ENCODE measurements around the gene FGFR1OP2. TPM values are rescaled to one million over a fixed set of nuclear protein-coding genes. Genes with fewer than 3 reads are reported as not detected.
"Not testable (repeated sequence)": the region's sequence is repeated elsewhere in the genome, so short reads cannot be mapped to it uniquely, and the experiment has no call there.

The FGFR1OP2 gene
- total RNA-seq, 4 donors from 2014 or later: 63.8 to 114 (median 87.0) TPM

DNA sequence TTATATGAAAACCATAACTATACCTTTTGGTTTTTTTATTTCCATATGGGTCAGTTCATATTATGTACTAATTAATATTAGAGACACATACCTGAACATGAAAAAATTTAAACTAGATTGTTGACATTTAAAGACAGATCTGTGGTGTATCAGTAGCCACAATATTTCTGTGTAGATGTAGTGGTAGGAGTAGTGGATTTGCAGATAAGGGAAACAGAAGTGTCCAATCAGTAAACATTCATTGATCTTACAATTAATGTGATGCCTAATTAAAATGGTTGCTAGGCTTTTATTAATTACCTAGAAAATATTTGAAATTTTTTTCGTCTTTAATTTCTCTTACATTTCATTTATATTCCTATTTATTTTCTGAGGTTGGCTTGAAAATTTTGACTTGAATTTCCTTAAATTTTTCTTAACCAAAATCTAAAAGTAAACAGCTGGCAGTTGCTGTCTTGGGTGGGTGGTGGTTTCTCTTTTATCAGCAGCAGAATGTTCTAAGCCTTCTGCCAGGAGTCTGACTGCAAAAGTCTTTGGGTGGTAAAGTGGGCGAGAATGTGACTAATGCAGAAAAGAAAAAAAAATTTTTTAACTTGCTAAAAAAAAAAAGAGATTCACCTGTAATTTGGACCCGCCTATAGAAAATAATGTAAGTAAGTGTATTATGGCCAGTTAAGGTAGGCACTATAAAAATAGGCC is 2.4 kb downstream of the FGFR1OP2 start:
- no peak for DNase-seq (ENCODE audit: low spot score)
- TF ChIP-seq, protein P1, sequence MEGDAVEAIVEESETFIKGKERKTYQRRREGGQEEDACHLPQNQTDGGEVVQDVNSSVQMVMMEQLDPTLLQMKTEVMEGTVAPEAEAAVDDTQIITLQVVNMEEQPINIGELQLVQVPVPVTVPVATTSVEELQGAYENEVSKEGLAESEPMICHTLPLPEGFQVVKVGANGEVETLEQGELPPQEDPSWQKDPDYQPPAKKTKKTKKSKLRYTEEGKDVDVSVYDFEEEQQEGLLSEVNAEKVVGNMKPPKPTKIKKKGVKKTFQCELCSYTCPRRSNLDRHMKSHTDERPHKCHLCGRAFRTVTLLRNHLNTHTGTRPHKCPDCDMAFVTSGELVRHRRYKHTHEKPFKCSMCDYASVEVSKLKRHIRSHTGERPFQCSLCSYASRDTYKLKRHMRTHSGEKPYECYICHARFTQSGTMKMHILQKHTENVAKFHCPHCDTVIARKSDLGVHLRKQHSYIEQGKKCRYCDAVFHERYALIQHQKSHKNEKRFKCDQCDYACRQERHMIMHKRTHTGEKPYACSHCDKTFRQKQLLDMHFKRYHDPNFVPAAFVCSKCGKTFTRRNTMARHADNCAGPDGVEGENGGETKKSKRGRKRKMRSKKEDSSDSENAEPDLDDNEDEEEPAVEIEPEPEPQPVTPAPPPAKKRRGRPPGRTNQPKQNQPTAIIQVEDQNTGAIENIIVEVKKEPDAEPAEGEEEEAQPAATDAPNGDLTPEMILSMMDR (IDR thresholded peaks at IDR 0.05): no peak
- ATAC-seq (ENCODE audit: low FRiP score): no peak

DNA sequence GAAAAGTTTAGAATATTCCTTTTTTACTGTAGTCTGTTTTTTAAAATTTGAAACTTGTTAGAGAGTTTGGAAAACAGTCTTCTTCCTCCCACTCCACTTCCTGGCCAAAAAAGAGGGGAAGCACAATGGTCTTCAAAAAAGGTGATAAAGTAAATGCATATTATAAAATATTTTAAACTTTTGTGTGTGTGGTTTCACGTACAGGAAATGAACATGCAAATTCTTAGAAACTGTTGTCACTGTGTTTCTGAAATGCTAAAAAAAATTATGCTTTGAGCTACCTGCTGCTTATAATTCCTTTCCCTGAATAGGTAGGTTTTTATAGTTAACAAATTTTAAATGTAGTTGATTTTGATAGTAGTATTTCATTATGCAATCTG is 2.9 kb downstream of the FGFR1OP2 start:
- TF ChIP-seq, protein P1 (IDR thresholded peaks at IDR 0.05): no peak
- DNase-seq (ENCODE audit: low spot score): no peak
- no peak for ATAC-seq (ENCODE audit: low FRiP score)

DNA sequence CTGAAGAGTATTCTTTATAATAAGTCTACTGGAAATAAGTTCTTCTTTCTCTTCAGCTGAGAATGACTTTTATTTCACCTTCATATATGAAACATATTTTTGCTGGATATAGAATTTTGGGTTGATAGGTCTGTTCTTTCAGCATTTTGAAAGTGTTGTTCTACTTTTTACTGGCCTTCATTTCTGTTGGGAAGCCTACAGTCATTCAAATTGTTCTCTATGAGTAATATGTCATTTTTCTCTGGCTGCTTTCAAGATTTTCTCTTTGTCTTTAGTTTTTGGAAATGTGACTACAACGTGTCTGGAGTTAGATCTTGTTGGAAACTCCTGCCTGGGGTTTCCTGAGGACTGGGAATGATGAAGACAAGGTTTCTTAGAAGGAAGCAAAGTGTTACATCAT is 10.0 kb downstream of the FGFR1OP2 start:
- DNase-seq (ENCODE audit: low spot score): no peak
- ATAC-seq (ENCODE audit: low FRiP score): no peak
- TF ChIP-seq, protein P1 (IDR thresholded peaks at IDR 0.05): no peak

DNA sequence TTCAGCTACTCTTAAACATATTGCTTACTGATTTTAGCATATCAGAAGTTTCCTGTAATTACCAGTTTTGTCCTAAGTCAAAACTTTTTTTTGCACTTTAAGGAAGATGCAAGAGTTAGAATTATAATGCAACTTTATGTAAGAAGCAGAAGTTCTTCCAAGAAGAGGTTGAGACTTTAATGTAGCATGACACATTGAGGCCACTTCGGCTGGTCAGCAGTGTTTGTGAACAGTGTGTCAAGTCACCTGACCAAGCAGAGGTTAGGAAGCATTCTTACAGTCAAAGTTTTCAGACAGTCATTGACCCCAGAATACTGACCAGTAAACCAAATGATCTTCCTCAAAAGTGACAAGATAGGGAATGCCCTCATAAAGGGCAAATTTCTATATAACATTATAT is 15.2 kb downstream of the FGFR1OP2 start:
- TF ChIP-seq, protein P1 (IDR thresholded peaks at IDR 0.05): no peak
- DNase-seq (ENCODE audit: low spot score) (no peak), ATAC-seq (ENCODE audit: low FRiP score) (no peak)

DNA sequence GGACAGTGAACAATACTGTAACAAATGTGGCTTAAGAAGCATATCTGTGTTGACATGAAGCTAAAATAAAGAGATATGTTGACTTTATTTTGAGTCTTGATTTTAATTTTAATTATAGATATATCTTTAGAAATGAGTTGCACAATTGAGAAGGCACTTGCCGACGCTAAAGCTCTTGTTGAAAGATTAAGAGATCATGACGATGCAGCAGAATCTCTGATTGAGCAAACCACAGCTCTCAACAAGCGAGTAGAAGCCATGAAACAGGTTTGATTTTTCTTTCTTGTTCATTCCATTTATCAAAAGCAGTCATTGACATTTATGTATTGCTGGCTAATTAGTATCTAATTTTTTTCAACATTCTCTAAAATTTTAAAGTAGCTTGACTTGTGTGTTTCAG is 15.8 kb downstream of the FGFR1OP2 start:
- no peak for DNase-seq (ENCODE audit: low spot score)
- ATAC-seq (ENCODE audit: low FRiP score): no peak
- TF ChIP-seq, protein P1 (IDR thresholded peaks at IDR 0.05): no peak

DNA sequence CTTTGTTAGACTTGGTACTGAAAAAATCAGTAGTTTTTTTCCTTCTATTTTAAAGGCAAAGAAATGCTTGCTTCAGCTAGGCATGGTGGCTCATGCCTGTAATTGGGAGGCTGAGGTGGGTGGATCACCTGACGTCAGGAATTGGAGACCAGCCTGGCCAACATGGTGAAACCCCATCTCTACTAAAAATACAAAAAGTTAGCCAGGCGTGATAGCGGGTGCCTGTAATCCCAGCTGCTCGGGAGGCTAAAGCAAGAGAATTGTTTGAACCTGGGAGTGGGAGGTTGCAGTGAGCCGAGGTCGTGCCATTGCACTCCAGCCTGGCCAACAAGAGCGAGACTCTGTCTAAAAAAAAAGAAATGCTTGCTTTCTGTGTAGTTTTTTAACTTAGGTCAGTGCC is 23.1 kb downstream of the FGFR1OP2 start:
- DNase-seq (ENCODE audit: low spot score); ATAC-seq (ENCODE audit: low FRiP score): not testable (repeated sequence)

DNA sequence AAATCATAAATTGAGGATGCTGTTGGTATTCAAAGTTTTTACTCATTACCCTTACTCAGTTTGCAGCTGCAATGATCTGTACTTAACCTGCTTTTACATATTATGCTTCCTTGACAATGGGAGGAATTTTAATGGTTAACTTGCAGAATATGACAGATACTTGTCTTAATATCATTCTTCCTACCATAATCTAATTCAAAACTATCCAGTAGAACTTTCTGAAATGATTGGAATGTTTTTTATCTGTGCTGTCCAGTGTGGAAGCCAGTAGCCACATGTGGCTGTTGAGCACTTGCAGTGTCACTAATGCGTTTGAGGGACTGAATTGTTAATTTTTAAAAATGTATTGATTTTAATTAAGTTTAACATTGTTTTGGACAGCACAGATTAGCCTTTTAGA is 23.5 kb downstream of the FGFR1OP2 start:
- no peak for ATAC-seq (ENCODE audit: low FRiP score)
- TF ChIP-seq, protein P1 (IDR thresholded peaks at IDR 0.05): no peak
- DNase-seq (ENCODE audit: low spot score): no peak
